ENCODE measurements around the gene DLG1. TPM values are rescaled to one million over a fixed set of nuclear protein-coding genes. Genes with fewer than 3 reads are reported as not detected.
A peak's percentile ranks its signal among the peaks of the same experiment; 100 is the strongest.

DLG1 gene
- total RNA-seq, 2 experiments from 2014 or later = 48.9 to 95.1 TPM

GRCh38 chr3:197298945-197299854 is 788 bp upstream of the DLG1 start:
- no peaks in the 10 kb centered on the region for H3K9me3 ChIP-seq (ENCODE audit: low read length)
- H2AFZ ChIP-seq (ENCODE audit: low read length) = peak overlapping the region; percentile 90
- peak overlapping the region; percentile 84 for H3K27ac ChIP-seq (ENCODE audit: low read depth, low read length, poor library complexity, severe bottlenecking)
- peaks cover 26% of the 10 kb centered on the region for H3K4me1 ChIP-seq (ENCODE audit: insufficient read depth, low read length, poor library complexity, severe bottlenecking)
- CTCF ChIA-PET (ENCODE audit: unreplicated experiment) = no interaction called here
- TF ChIP-seq, protein P1, sequence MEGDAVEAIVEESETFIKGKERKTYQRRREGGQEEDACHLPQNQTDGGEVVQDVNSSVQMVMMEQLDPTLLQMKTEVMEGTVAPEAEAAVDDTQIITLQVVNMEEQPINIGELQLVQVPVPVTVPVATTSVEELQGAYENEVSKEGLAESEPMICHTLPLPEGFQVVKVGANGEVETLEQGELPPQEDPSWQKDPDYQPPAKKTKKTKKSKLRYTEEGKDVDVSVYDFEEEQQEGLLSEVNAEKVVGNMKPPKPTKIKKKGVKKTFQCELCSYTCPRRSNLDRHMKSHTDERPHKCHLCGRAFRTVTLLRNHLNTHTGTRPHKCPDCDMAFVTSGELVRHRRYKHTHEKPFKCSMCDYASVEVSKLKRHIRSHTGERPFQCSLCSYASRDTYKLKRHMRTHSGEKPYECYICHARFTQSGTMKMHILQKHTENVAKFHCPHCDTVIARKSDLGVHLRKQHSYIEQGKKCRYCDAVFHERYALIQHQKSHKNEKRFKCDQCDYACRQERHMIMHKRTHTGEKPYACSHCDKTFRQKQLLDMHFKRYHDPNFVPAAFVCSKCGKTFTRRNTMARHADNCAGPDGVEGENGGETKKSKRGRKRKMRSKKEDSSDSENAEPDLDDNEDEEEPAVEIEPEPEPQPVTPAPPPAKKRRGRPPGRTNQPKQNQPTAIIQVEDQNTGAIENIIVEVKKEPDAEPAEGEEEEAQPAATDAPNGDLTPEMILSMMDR (conservative IDR thresholded peaks at IDR 0.05; ENCODE audit: low read length) = no peak
- no peak for TF ChIP-seq EZH2phosphoT487 (IDR thresholded peaks at IDR 0.05; ENCODE audit: borderline replicate concordance, low read depth, low read length)
- H3K9me2 ChIP-seq (ENCODE audit: insufficient read depth, low read length) = no peaks in the 10 kb centered on the region
- H4K20me1 ChIP-seq (ENCODE audit: insufficient read depth, low read length) = peaks cover 12% of the 10 kb centered on the region; the same call in 1 of the 2 replicates
- H3K79me2 ChIP-seq (ENCODE audit: insufficient read depth, low read depth, low read length) = peaks cover 31% of the 10 kb centered on the region; the same call in 1 of the 2 replicates
- intact Hi-C loops (cut with micrococcal nuclease; ENCODE audit: unreplicated experiment) = loop anchor here (10.0 kb wide), 1 partner anchor 664 kb away; the partner anchor contains the start of gene NRROS
- peak; percentile 79 for DNase-seq (ENCODE audit: low spot score)
- H3K36me3 ChIP-seq (ENCODE audit: insufficient read depth, low read length) = peaks cover 20% of the 10 kb centered on the region
- peak overlapping the region; percentile 81 for H3K4me3 ChIP-seq (ENCODE audit: low read depth, low read length, poor library complexity, severe bottlenecking)
- BruUV-seq (replicated peaks) = no TSS peak
- POLR2A ChIA-PET = interaction anchor here (0.6 kb wide), 2 partner anchors 9 to 411 kb away, joined by 3 to 6 read pairs; no protein-coding TSS in a partner anchor
- peak overlapping the region; percentile 84 for H3K4me2 ChIP-seq (ENCODE audit: low read length)

DNA sequence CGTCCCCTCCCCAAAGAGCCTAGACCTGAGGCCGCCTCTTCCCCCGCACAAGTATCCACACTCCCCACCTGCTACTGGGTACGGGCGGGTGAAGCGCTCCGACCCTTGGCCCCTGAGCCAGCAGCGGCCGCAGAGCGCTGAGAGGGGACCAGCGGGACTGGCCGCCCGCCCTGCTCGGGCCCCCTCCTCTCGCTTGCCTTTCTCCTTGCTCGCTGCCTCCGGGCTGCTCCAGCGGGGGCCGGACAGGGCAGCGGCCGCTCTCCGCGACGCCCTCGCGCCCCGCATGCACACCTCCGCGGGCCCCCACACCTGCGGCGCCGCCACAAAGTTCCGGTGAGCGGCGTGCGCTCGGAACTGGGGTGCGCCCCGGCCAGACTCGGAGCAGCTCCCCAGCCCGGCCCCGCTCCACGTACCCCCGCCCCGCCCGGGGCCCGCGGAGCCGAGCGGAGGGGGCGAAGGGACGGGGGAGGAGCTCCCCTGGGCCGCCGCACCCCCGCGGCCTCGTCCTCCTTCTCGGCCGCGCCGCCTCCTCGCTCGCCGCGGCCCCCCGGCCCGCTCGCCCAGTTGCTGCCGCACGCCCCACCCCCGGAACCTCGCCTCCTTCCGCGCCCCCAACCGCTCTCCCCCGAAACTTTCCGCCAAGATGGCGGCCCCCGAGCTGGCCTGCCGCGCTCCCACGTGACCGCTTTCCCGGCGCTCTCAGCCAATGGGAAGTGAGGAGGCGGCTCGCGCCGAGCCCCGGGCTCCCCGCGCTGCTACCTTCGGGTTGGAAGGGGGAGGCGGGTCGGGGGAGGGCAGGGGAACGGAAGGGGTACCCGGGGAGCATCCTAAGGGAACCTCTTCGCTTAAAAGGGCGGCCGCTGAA is 704 bp downstream of the DLG1 start:
- peak overlapping the region; percentile 90 for H2AFZ ChIP-seq (ENCODE audit: low read length)

More for the DNA sequence above, 704 bp downstream of the DLG1 start:
- TF ChIP-seq EZH2phosphoT487 (IDR thresholded peaks at IDR 0.05; ENCODE audit: borderline replicate concordance, low read depth, low read length) = no peak
- TF ChIP-seq, protein P1 (conservative IDR thresholded peaks at IDR 0.05; ENCODE audit: low read length) = no peak
- Histone ChIP-seq H3K9me2 (ENCODE audit: insufficient read depth, low read length) (no peaks in the 10 kb centered on the region), H4K20me1 (ENCODE audit: insufficient read depth, low read length) (peaks cover 12% of the 10 kb centered on the region; the same call in 1 of the 2 replicates), H3K36me3 (ENCODE audit: insufficient read depth, low read length) (peaks cover 35% of the 10 kb centered on the region), H3K79me2 (ENCODE audit: insufficient read depth, low read depth, low read length) (peaks cover 46% of the 10 kb centered on the region; the same call in 1 of the 2 replicates), H3K4me1 (ENCODE audit: insufficient read depth, low read length, poor library complexity, severe bottlenecking) (peaks cover 36% of the 10 kb centered on the region), H3K4me3 (ENCODE audit: low read depth, low read length, poor library complexity, severe bottlenecking) (peak overlapping the region; percentile 81), H3K9me3 (ENCODE audit: low read length) (no peaks in the 10 kb centered on the region), H3K27ac (ENCODE audit: low read depth, low read length, poor library complexity, severe bottlenecking) (peak overlapping the region; percentile 84), H3K4me2 (ENCODE audit: low read length) (peak overlapping the region; percentile 84)
- intact Hi-C loops (cut with micrococcal nuclease; ENCODE audit: unreplicated experiment) = loop anchor here (10.0 kb wide), 1 partner anchor 663 kb away; the partner anchor contains the start of gene NRROS
- ChIA-PET POLR2A (interaction anchor here (0.6 to 1.1 kb wide), 8 partner anchors 11 to 432 kb away, joined by 3 to 5 read pairs (median 4); no protein-coding TSS in a partner anchor), CTCF (ENCODE audit: unreplicated experiment) (no interaction called here)
- BruUV-seq (replicated peaks) = no TSS peak
- peak; percentile 93 for DNase-seq (ENCODE audit: low spot score)
